A549 (cell line): ENCODE results near the gene MEIOC.
"Not testable (repeated sequence)": the region's sequence is repeated elsewhere in the genome, so short reads cannot be mapped to it uniquely, and the experiment has no call there.

ENCODE experiments used
- CBX2 ChIP-seq: fragments of 200-600 bp; sonication (generic); IDR thresholded peaks from 2 replicates; pipeline ENCODE4 v1.6.1; 2016; ENCODE audit warnings: low read depth, mild to moderate bottlenecking, borderline replicate concordance
- CTCF ChIP-seq: fragments of >200 bp; sonication (Bioruptor Twin); formaldehyde crosslinking; IDR thresholded peaks from 3 replicates; pipeline ENCODE4 v1.5.1; 2016
- E2F6 ChIP-seq: IDR thresholded peaks from 2 replicates; pipeline ENCODE4 v1.6.1; 2012; ENCODE audit warnings: low read depth, borderline replicate concordance
- GATA3 ChIP-seq: IDR thresholded peaks from 2 replicates; pipeline ENCODE4 v1.6.1; 2012; ENCODE audit warnings: borderline replicate concordance
- JUNB ChIP-seq: fragments of >200 bp; sonication (Bioruptor Twin); formaldehyde crosslinking; IDR thresholded peaks from 2 replicates; pipeline ENCODE4 v1.6.1; 2016
- KDM5A ChIP-seq: fragments of 200-600 bp; sonication (generic); IDR thresholded peaks from 2 replicates; pipeline ENCODE4 v1.6.1; 2016; ENCODE audit warnings: antibody characterized with exemption, mild to moderate bottlenecking
- MAX ChIP-seq: IDR thresholded peaks from 2 replicates; pipeline ENCODE4 v1.6.1; 2012
- NR3C1 ChIP-seq: fragments of >200 bp; sonication (Bioruptor Twin); formaldehyde crosslinking; IDR thresholded peaks from 3 replicates; pipeline ENCODE4 v1.6.1; 2017
- PBX3 ChIP-seq: IDR thresholded peaks from 2 replicates; pipeline ENCODE4 v1.6.1; 2012
- RARB ChIP-seq: fragments of 250-450 bp; sonication (Bioruptor Pico); IDR thresholded peaks from 2 replicates; pipeline ENCODE4 v1.8.0; 2021; ENCODE audit warnings: mild to moderate bottlenecking, moderate library complexity
- REST ChIP-seq: fragments of 200-600 bp; sonication (generic); IDR thresholded peaks from 2 replicates; pipeline ENCODE4 v1.6.1; 2016; ENCODE audit warnings: antibody characterized with exemption, mild to moderate bottlenecking, moderate library complexity

- not testable (repeated sequence) for TF ChIP-seq RARB (CRISPR knock-in tag); CBX2; CTCF; E2F6; NR3C1; REST; JUNB; KDM5A; GATA3; PBX3; MAX
Observed at GRCh38 chr17:44700288-44700687, 44.0 kb downstream of the MEIOC start.
